DMS153 (cell line): ENCODE measurements around the gene IL17RE.
A peak's percentile ranks its signal among the peaks of the same experiment; 100 is the strongest.
"Not testable (repeated sequence)": the region's sequence is repeated elsewhere in the genome, so short reads cannot be mapped to it uniquely, and the experiment has no call there.

Source experiments
- DNase-seq: peaks from one replicate; lab custom pipeline; 2025; lab: John Stamatoyannopoulos, UW

Gene IL17RE

DNA sequence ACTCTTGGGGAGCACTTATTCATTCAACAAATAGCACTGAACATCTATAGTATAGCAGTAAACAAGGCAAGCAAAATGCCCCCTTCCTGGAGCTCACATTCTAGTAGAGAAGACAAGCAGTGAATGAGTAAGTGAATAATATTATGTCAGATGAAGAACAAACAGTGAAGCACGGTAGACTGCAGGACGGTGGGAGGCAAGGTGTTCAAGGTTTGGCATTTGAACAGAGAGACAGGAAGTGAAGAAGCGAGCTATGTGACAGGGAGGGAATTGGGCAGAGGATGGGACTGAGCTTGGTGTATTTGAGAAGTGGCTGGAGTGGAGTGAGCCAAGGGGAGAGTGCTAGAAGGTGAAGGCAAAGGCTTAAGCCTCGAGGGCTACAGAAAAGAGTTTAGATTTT is 32.3 kb downstream of the IL17RE start:
- no peak for DNase-seq

DNA sequence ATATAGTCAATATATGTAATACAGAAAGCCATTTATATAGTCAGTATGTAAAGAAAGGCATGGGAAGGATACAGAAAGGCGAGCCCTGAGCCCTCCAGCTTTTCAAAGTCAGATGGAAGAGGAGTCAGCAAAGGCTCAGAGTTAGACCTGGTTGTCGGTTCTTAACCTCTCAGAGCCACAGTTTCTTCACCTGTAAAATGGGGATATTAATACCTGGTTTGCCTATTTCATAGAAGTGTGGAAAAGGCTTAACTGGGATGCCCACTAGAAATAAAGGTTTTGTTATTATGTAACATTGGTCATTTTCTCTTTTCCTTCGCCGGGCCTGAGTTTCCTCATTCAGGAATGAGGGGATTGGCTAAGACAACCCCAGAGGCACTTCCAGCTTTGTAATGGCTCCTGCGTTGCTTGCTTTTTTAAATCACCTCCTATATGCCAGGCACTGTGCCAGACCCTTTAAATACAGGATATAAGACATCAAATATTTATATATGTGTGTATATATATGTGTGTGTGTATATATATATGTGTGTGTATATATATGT is 33.4 kb downstream of the IL17RE start:
- no peak for DNase-seq

DNA sequence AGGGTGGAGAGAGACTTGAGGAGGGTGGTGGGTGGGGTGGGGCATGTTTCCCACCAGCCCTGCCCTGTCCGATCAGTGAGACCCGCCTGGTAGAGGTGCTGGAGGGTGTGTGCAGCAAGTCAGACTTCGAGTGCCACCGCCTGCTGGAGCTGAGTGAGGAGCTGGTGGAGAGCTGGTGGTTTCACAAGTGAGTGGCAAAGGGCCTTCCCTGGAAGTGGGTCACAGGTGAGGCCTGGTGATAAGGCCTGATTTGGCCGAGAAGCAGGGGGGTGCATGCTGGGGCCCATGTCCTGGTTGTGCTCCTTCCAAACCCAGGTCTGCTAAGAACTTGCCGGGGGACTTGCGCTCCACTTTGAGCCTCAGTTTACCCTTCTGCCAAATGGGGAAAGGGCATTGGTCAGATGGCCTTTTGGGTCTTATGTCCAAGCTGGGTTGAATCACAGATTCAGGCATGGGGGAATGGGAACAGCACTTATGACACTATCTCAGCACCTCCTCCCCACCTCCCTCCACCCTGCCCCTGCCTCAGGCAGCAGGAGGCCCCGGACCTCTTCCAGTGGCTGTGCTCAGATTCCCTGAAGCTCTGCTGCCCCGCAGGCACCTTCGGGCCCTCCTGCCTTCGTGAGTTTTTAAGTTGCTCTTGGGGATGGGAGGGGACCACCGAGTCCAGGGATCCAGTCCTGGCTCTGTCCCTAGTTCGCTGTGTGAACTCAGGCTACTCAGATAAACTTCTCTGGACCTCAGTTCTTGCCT is 35.0 kb downstream of the IL17RE start:
- no peak for DNase-seq

DNA sequence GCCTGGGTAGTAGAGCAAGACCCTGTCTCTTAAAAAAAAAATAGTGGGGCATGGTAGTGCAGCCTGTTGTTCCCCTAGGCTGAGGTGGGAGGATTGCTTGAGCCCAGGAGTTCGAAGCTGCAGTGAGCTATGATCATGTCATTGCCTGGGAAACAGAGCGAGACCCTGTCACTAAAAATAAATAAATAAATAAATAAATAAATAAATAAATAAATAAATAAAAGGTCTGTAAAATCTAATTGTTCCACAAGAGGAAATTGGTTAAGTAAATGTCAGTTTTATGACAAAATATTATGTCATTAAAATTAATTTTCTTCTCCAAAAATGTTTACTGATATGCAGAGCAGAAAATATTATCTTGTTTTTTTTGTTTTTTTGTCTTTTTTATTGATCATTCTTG is 36.3 kb downstream of the IL17RE start:
- no peak for DNase-seq

DNA sequence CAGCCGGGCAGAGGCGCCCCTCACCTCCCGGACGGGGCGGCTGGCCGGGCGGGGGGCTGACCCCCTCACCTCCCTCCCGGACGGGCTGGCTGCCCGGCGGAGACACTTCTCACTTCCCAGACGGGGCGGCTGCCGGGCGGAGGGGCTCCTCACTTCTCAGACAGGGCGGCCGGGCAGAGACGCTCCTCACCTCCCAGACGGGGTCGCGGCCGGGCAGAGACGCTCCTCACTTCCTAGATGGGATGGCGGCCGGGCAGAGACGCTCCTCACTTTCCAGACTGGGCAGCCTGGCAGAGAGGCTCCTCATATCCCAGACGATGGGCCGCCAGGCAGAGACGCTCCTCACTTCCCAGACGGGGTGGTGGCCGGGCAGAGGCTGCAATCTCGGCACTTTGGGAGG is 37.3 kb downstream of the IL17RE start:
- not testable (repeated sequence) for DNase-seq

DNA sequence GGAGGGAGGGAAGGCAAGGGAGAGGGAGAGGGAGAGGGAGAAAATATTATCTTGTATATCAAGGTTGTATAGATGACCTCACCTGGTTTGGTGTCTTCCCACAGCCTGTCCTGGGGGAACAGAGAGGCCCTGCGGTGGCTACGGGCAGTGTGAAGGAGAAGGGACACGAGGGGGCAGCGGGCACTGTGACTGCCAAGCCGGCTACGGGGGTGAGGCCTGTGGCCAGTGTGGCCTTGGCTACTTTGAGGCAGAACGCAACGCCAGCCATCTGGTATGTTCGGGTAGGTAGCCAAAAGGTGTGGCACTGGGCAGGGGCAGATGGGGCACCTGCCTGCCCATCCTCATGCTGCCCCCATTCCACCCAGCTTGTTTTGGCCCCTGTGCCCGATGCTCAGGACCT is 38.1 kb downstream of the IL17RE start:
- no peak for DNase-seq

DNA sequence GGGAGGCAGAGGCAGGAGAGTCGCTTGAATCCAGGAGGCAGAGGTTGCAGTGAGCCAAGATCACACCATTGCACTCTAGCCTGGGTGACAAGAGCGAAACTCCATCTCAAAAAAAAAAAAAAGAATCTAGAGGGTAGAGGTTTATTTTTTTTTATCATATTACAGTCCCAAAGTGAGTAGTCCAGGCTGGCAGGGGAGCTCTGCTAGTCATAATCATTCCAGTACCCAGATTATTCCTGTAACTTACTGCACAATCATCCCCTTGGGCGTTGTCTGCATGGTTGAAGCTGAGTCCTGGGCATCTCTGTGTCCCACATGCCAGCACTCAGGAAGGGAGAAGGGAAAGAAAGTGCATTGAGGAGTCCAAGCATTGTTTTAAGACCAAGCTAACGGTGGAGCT is 39.5 kb downstream of the IL17RE start:
- DNase-seq = no peak

DNA sequence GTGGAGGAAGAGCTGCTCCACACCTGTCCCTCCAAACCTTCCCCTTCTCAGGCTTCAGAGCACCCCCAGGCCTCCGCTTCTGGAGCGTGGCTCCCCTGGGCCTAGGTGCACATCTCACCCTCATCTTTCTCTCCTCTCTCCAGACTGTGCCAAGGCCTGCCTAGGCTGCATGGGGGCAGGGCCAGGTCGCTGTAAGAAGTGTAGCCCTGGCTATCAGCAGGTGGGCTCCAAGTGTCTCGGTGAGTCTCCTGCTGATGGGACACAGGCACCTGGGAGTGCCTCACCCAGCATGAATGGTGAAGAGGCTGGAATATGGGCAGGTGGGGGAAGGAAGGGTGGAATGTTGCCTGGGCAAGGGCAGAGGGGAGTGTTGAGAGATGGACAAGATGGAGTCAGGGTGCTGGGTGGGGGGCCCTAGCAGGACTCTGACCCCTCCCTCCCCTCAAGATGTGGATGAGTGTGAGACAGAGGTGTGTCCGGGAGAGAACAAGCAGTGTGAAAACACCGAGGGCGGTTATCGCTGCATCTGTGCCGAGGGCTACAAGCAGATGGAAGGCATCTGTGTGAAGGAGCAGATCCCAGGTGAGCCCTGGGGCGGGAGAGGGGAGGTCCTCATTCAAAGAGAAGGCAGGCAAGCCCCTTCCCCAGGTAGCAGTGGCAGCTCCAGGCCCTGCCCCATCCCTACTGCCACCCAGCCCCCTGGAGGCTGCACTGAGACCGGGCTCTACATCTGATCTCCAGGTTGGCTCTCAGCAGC is 40.5 kb downstream of the IL17RE start:
- no peak for DNase-seq

DNA sequence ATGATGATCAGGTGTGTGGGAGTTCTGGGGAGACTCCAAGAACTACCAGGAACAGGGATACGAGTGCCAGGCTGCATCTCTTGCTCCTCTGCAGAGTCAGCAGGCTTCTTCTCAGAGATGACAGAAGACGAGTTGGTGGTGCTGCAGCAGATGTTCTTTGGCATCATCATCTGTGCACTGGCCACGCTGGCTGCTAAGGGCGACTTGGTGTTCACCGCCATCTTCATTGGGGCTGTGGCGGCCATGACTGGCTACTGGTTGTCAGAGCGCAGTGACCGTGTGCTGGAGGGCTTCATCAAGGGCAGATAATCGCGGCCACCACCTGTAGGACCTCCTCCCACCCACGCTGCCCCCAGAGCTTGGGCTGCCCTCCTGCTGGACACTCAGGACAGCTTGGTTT is 41.6 kb downstream of the IL17RE start:
- no peak for DNase-seq

DNA sequence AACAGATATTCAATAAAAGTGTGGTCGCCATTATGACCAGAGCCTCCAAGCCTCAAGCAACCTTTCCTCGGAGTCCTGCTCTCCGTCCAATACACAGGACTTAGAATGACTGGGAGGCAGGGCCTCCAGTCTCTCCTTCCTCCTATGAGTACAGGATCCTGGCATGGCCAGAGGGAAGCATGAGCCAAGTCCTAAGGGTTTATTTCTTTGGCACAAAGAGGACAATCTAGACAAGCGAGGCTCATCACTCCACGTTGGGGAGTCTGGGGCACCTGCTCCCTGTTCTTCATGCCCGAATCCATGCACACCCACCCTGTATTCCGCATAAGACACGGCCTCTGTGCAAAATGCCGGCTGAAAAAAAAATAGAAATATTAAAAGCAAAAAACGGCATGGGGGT is 42.7 kb downstream of the IL17RE start:
- no peak for DNase-seq

DNA sequence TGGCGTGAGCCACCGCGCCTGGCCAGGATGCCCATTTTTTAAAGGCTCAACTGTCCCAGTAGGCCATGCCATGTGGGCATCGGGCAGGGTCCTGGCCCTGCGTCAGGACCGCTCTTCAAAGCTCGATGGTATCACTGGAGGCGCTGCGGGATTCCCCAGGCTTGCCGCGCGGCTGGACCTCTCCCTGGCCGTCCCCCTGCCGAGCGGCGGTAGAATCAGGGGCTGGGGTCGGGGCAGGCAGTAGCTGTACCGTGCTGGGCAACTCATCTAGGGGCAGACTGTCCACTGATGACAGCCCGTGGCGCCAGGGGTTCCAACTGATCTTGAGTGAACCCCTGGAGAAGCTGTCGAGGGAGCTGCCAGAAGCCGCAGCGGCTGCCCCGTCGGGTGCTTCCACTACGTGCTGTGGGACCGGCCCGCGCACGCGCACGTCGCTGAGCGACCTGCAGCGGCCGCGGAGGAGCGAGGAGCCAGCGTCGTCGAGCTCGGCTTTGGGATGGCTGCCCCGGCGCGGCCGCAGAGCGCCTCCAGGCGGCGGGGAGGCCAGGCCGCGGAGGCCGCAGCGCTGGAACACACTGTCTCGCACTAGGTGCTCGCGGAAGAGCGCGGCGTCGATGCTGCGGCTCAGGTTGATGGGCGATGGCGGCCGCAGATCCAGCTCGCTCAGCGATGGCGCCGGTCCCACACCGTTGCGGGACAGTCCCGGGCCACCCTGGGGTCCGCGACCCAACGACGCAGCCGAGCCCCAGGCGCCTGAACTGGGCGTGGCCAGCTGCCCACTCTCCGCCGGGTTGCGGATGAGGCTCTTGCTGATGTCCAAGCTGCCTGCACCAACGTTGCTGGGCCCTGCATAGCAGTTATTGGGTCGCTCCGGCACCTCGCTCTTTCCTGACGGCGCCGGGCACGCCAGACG is 43.7 kb downstream of the IL17RE start:
- DNase-seq = peak; percentile 73

DNA sequence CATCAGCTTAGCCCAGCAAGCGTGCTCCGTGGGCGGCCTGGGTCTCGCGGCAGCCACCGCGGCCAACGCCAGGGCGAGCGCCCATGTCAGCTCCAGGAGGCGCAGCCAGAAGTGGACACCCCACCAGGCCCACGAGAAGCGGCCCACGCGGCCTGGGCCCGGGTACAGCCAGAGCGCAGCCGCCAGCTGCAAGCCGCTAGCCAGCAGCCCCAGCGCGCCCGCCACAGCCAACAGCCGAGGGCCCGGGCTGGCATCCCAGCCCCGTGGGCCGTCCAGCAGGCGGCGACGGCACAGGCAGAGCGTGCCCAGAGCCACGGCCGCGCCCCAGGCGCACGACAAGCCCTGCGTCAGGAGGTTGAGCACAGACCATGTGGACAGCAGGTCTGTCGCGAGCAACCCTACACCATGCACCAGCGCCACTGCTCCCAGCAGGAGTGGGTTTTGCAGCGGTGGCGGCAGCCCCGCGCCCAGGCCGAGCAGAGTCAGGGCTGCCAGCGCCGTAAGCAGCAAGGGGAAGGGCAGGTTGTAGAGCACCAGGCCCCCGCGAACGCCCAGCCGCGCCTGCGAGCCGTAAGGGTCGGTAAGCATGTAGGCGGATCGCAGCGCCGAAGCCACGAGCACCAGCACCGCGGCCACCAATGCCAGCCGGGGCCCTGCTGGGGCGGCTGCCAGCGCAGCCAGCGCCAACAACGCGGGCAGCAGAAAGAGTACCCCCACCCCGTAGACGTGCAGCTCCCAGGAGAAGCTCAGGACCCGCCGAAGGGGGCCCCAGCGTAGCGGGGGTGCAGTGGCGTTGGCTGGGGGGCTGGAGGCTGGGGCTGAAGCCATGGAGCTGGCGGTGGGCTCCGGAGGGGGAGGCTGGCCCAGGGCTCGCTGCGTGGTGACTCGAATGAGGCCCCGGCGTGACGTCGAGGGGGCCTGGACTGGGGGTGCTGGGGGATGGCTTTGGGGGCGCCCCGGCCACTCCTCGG is 44.7 kb downstream of the IL17RE start:
- no peak for DNase-seq

DNA sequence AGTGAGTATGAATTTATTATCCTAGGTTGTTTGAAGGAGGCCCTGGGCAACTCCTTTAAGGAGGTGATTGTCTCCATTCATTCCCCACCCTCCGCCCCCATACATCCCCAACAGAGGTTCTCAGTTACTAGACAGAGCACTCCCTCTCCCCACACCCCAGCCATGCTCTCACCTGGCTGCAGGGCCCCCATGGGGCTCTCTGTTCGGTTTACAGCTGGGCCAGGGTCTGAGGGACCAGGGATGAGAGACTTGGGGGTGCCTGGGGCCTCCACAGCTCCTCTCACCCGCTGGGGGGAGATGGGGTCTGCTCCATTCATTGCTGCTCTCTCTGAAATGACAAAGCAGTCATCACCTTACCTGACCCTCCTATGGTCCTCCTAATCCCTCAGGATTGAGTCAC is 45.9 kb downstream of the IL17RE start:
- no peak for DNase-seq

DNA sequence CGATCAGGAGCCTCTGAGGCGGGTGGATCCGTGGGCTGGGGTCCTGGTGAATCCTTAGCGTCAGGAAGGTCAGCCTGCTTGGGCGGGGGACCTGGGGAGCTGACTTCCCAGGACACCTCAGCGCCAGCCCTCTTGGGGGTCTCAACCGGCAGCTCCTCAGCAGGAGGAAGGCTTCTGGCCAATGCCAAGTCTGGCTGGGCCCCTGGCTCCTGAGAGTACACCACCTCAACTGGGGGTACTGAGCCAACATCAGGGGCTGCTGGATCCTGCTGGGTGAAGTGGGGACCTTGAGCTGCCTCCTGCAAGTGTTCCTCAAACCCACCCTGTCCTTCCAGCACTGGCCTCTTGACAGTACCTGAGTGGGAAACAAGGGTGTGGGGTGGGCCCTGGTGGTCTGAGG is 46.5 kb downstream of the IL17RE start:
- DNase-seq = no peak

DNA sequence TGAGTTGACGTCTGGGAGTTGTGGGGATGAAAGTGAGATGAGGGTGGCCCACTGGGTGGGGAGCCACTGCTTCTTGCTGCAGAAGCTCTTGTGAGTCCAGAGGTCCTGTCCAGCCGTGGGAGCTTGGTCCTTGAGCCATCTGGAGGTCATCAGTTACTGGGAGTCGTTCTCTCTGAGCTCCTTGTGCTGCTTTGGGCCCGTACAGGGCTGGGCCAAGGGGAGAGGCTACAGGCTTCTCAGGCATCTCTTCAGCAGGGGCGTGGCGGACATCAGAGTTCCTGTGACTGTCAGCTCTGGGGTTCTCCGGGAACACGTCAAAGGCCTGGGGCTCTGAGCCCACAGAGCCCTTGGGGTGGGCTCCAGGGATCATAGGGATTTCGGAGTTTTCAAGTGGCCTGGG is 47.0 kb downstream of the IL17RE start:
- DNase-seq = no peak

DNA sequence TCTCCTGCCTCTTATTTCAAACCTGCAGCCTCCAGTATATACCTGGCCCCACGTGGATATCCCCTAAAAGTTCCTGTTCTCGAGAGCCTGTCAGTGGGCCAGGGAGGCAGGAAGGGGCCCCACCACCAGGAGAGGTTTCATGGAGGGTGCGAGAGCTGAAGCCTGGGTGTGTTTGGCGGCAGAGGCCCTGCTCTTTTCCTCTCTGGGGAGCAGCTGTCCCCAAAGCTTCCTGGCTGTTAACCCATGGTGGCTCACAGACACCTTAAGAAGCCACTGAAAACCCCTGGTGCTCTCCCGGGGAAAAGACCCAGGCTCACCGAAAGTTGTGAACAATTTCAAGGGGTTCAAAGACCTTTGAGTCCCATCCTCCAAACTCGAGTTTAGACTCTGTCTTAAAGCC is 48.5 kb downstream of the IL17RE start:
- DNase-seq = no peak

DNA sequence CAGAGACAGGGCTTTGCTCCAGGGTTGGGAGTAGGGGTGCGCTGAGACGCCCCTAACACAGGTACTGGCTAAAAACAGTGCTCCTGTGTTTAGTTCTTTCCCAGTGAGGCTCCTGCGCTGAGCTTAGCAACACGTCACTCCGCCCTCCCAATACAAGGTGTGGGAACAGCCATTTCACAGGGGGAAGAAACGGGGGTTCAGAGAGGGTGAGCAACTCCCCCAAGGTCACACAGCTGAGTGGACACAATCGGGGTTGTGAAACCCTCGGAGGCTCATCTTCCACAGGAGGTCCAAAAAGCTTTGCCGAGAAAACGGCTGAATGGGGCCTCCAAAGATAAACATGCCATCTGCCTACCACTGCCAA is 48.9 kb downstream of the IL17RE start:
- DNase-seq = no peak

DNA sequence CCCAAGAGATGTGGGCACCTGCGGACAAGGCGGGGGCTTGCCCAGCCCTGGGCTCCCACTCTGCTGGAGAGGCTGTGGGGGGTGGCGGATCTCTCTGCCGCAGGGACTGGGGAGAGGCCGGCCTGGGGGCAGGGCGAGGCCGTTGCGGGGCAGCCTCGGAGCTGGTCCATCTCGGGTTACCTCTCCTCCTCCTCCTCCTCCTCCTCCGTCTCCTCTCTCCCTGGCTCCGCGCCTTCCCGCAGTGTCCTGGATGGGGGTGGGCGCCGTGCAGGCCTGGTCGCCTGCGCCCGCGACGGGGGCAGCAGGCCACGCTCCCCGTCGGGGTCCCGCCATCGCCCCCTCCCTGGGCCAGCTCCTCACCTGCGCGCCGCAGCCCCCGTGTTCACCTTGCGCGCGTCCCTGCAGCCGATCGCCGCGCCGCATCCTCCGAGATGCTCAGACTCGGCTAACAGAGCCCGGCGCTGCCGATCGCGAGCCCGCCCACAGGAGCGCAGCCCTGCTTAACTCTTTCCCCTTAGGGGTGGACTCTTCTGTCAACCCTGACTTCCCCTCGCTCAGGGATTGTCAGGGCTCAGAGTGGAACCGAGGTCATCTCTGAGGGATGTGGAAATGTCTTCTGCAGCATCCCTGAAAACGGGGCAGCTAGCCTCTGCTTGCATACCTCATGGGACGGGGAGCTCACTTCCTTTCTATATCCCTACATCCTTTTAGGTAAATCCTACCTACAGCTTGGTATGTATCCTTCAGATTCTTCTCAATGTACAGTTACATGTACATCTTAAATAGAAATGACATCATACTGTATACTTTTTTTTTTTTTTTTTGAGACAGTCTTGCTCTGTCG is 49.5 kb downstream of the IL17RE start, which contains the start of gene PRRT3:
TSS of gene PRRT3 (minus strand) at position 447 of the 844 bp plus-strand sequence. CDS start 2,293 bp downstream, outside the sequence.
- DNase-seq = no peak

DNA sequence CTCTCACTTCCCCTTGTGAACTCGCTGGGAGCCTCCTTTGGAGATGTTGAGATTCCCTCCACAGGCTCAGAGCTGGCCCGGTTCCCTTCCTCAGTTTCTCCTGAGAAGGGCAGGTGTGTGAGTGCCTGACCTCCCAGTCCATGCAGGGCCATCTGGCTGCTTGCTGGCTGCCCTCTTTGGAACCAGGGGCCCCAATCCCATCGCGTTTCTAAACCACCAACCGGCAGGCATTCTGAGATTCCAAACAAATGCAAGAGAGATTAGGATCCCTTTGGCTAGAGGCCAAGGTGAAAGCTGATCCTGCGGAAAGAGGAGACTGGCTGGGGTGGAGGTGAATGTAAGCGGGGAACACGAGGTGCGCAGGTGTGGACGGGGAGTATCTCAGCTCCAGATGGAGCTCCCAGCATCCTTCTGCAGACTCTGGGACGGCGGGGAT is 52.4 kb downstream of the IL17RE start:
- DNase-seq = peak; percentile 48
